GM21619 (cell line): ENCODE measurements around the gene MYH10.

Experiments
- ATAC-seq: cut with Tn5 transposase; IDR thresholded peaks from one replicate; pipeline ENCODE4 v1.9.1; 2021; ENCODE audit not compliant: unreplicated experiment

Gene MYH10

GRCh38 chr17:8610558-8610957 lies 20.0 kb downstream of the MYH10 start:
- no peak for ATAC-seq

DNA sequence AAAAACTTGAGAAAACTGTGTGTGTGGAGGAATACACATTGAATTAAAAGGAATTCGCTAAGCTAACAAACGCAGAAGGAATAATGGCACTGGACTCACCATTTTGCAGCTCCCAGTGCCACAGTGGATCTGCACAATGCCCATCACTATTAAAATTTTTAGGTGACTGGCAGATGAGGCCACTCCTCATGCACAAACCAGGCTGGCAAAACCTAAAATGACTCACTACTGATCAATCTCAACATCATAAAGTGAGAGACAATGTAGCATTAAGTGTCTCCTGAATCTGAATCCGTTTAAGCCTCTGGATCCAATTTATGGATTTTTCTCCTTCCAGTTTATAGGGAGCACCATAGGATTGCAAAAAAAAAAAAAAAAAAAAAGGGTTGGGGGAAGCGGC lies 20.6 kb downstream of the MYH10 start:
- no peak for ATAC-seq

- no peak for ATAC-seq
Observed at GRCh38 chr17:8608001-8608400, 22.5 kb downstream of the MYH10 start.

DNA sequence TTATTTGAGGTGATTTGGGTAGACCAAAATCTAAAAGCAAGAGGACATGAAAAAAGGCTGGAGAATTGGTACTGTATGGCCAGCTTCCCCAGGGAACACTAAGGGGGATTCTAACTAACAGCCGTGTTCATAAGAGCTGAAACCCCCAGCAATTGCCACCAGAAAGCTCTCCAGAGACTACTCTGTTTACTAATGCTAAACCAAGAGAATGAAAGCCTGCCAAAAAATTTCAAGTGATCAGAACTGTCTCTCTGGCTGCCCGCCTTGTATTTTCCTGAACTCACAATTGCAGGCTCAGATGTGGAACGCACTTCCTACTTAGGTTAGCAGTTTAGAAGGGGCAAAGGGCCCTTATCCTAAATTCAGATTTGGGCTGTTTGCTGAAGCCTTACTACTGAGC lies 24.1 kb downstream of the MYH10 start:
- no peak for ATAC-seq

- ATAC-seq = no peak
Observed at GRCh38 chr17:8602679-8603078, 27.8 kb downstream of the MYH10 start.

GRCh38 chr17:8599351-8600011 lies 31.0 kb downstream of the MYH10 start:
- no peak for ATAC-seq

DNA sequence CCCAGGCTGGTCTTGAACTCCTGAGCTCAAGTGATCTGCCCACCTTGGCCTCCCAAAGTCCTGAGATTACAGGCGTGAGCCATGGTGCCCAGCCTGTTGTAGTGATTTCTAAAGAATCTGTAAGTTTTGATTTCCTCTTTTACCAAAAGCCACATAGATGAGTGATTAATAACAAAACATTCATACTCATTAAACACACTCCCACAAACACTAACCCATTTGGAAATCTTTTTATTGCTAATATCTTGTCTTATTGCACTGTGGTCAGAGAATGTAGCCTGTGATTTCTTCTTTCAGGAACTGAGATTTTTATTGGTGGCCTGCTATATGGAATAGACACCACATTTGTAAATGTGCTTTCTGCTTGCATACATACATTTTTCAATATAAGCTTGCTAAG lies 31.6 kb downstream of the MYH10 start:
- no peak for ATAC-seq

DNA sequence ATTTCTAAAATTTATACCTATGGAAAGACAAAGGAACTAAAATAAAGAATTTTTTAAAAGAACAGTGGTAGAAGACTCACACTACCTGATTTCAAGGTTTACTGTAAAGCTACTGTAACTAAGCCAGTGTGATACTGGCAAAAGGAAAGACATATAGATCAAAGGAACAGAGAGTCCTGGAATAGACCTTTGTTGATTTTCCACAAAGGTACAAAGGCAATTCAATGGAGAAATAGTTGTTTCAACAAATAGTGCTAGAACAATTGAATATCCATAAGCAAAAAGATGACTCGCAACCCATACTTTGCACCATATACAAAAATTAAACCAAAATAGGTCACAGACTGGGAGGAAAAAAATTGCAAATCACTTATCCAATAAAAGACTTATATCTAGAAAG lies 36.7 kb downstream of the MYH10 start:
- no peak for ATAC-seq

DNA sequence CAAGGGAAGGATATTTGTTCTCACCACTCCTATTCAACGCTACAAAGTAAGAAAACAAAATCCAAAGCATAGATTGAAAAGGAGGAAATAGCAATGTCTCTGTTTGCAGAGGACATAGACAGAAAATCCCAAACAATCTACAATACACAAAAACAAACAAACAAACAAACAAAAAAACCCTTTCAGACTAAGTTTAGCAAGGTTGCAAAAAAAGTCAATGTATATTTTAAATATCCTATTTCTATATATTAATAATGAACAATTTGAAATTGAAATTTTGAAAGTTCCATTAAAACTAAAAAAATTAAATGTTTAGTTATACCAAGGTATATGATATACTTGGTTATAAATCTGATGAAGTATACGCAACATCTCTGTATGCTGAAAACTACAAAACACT lies 37.2 kb downstream of the MYH10 start:
- ATAC-seq = no peak

- no peak for ATAC-seq
Observed at GRCh38 chr17:8588877-8589554, 41.5 kb downstream of the MYH10 start.

- no peak for ATAC-seq
Observed at GRCh38 chr17:8586766-8587165, 43.8 kb downstream of the MYH10 start.

DNA sequence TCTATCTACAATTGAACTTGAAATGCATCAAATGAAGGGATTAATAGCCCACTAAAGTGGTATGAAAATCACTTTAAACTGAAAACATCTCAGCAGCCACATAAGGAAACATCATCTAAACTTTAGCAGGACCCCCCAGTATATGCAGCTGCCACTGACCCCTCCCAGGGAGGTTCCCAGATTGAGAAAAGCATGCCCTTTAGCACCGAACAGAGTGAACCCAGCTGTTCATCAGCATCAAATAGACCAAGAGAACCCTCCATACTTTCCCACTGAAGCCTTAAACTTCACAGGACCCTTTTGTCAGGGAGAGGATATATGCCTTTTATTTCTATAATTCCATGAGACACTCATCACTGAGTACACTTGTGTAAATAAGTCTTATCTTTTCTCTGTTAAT lies 44.6 kb downstream of the MYH10 start:
- ATAC-seq = no peak

GRCh38 chr17:8583954-8584353 lies 46.6 kb downstream of the MYH10 start:
- no peak for ATAC-seq

DNA sequence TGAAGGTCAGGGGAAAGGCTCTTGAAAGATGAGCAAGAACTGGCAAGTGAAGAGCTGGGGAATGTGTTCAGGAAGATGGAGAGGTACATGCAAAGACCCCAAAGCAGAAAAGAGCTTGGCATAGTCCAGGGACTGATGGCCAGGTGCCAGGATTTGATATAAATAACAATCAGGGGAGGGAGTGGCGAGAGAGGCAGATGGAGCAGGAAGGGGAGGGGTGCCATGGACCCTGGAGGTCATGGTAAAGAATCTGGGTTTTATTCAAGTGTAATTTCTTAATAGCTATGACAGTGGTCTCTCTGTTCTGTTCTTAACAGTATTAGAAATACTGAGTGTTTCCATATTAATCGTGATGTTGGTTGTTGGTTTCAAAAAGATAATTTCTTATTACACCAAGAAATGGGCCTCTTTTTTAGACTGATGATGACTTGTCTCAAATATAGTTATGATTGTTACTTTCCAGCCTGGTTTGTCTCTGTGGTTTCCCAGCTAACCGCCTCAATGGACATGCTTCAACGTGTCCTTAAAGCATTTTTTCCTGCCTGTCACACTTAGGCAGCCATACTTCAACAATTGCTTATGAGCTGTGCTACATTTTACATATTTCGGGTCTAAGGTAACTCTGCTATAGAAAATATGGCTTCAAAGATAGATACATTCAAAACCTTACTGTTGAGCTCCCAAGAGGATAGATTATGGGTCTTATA lies 49.4 kb downstream of the MYH10 start:
- no peak for ATAC-seq

- ATAC-seq = no peak
Observed at GRCh38 chr17:8577868-8578267, 52.7 kb downstream of the MYH10 start.

DNA sequence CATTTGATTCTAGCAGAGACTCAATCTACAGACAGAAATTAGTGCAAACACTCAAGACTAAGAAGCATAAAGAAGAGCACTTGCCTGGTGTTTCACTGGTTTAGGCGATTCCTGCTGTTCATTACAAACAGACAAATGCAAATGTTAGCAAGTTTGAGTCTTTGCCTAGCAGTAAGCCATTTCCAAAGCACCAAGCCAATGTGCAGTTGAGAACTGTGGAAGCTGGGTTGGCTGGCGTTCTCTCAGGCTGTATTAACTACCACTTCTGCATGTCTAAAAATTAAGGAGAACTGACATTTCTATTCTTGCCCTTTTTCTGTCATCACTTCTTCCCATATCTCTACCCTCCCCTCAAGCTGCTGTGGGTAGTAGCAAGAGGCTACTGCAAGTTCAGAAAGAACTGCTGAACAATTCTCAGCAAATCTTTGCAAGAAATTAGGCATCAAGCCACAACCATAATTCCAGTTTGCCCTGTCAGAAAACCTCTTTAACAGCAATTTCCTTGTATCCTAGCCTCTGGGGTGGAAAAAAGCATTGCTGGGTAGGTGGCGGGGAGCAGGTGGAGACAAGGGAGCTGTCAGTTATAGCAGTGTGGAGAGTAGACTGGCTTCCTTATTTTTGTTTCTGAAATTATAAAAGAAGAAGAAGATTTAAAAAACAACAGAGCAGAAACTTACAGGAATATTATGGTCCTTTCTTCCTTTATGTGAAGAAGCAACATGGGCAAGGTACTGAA lies 53.8 kb downstream of the MYH10 start:
- ATAC-seq = no peak

GRCh38 chr17:8574687-8575086 lies 55.8 kb downstream of the MYH10 start:
- no peak for ATAC-seq

- no peak for ATAC-seq
Observed at GRCh38 chr17:8572764-8573163, 57.8 kb downstream of the MYH10 start.

DNA sequence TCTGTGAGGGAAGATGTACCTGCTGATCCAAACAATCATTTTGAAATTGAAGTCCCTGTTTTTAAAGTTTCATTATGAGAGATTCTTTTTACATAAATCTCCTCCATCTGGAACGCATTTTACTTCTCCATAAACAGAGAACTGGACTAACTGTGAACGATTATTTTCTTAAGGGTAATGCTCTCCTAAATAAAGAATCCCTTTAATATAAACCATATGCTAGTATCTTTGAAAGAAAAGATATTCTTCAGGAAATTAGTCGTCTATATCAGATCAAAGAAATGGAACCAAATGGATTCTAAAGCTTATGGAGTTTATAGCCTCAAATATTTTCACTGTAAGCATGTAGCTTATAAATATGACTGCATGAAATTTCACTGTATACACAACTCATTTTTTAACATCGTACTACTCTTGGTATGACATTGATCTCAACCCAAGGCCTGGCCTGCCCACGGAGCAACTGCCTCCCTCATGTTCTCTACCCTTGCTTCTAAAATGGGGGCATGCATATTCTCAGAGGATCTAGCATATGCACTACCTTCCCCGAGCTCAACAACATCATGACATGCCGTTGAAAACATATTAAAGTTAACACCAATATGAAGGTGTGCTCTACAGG lies 66.4 kb downstream of the MYH10 start:
- no peak for ATAC-seq

DNA sequence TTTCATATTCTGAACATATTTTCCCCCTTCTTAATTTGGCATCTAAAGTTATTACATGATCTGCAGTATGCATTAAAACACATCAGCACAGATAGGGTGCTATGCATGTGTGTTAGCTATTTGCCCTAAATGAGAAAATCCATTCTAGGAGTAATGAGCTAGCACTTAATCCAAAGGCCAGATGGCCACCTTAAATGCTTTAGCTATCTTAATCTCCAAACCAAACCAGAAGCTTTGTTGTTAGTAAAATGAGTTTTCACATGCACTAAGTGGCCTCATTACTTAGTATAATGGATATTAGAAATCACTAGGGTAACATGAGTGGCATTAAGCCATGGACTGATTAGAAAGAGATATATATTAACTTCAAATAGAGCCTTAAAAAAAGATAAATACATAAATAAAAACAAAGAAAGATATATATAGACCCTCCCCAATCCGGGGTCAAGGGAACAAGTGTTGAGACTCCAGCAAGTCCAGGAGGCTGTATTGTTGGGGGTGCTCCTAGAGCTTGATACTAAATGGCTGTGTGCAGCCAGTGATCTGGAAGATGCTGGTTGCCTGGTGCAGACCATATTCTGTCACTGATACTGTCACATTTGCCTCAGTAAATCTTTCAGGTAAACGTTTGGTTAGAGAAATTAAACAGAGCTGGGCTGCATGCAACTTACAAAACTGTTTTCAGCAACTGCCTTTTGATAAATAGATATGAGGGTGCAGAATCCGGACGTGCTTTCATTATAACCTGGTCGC lies 67.3 kb downstream of the MYH10 start:
- no peak for ATAC-seq
